H1 (cell line): ENCODE measurements around the gene NT5DC1. TPM values are rescaled to one million over a fixed set of nuclear protein-coding genes. Genes with fewer than 3 reads are reported as not detected.

Source experiments
- CTCF ChIA-PET: fragments of 300-600 bp; sonication (Branson Sonifier 250); formaldehyde crosslinking; loops from one replicate; lab custom pipeline; 2021; ENCODE audit not compliant: partially characterized antibody; lab: Charles Lee
- POLR2A ChIA-PET: fragments of 300-600 bp; sonication (Branson Sonifier 250); formaldehyde crosslinking; loops from one replicate; lab custom pipeline; 2021; ENCODE audit warnings: inconsistent platforms; ENCODE audit not compliant: partially characterized antibody; lab: Charles Lee
- DNase-seq, 2 experiments: peaks; one replicate each; pipeline versions ENCODE4 v3.0.0 to v3.0.0-alpha.2; 2010 to 2022; ENCODE audit warnings: low spot score in 2 of 2, low read depth in 1 of 2, mixed read lengths in 1 of 2
- FAIRE-seq: peaks from 2 replicates; lab custom pipeline; 2011; peaks lifted over from hg19 to GRCh38; lab: Jason Lieb, UNC
- H2AFZ ChIP-seq: 2 replicates; pipeline ENCODE4 v1.8.1; 2012; ENCODE audit warnings: low read length, inconsistent platforms
- H2AK5ac ChIP-seq: 2 replicates; pipeline ENCODE4 v1.6.1; 2013; ENCODE audit warnings: low read depth, low read length
- H2BK120ac ChIP-seq: replicated peaks from 2 replicates; pipeline ENCODE3; 2013; ENCODE audit warnings: low read depth, low read length, inconsistent platforms
- H2BK12ac ChIP-seq: 2 replicates; pipeline ENCODE4 v1.6.1; 2013; ENCODE audit warnings: low read depth, low read length
- H2BK15ac ChIP-seq: 2 replicates; pipeline ENCODE4 v1.6.1; 2013; ENCODE audit warnings: low read length
- H2BK20ac ChIP-seq: 2 replicates; pipeline ENCODE4 v1.6.1; 2013; ENCODE audit warnings: low read length
- H2BK5ac ChIP-seq: 2 replicates; pipeline ENCODE4 v1.6.1; 2013; ENCODE audit warnings: low read depth, low read length
- H3K14ac ChIP-seq: 2 replicates; pipeline ENCODE4 v1.6.1; 2013; ENCODE audit warnings: inconsistent platforms; ENCODE audit not compliant: insufficient read length
- H3K18ac ChIP-seq: 2 replicates; pipeline ENCODE4 v1.6.1; 2013; ENCODE audit warnings: low read length; ENCODE audit errors: extremely low read depth
- H3K23ac ChIP-seq: 2 replicates; pipeline ENCODE4 v1.6.1; 2013; ENCODE audit warnings: inconsistent platforms; ENCODE audit not compliant: insufficient read length
- H3K23me2 ChIP-seq: 2 replicates; pipeline ENCODE4 v1.6.1; 2013; ENCODE audit warnings: low read depth, low read length
- H3K27ac ChIP-seq: 2 replicates; pipeline ENCODE4 v1.6.1; 2011; ENCODE audit warnings: low read depth, low read length, inconsistent platforms
- H3K27me3 ChIP-seq, 4 experiments: replicated peaks in 1 of 4; 1 replicate in 1 of 4; 2 replicates in 3 of 4; pipeline versions ENCODE4 v1.6.1 to v1.8.1; 2011 to 2013; ENCODE audit warnings: low read length in 3 of 4, mild to moderate bottlenecking in 3 of 4, inconsistent platforms in 2 of 4, mixed read lengths in 2 of 4, moderate library complexity in 1 of 4; ENCODE audit not compliant: control insufficient read depth in 3 of 4, insufficient read depth in 3 of 4; ENCODE audit errors: extremely low read depth in 1 of 4
- H3K36me3 ChIP-seq, 4 experiments: 2 replicates each; pipeline versions ENCODE4 v1.6.1 to v1.8.1; 2011 to 2013; ENCODE audit warnings: mild to moderate bottlenecking in 4 of 4, low read length in 3 of 4, moderate library complexity in 2 of 4, control low read depth in 1 of 4, inconsistent platforms in 1 of 4; ENCODE audit not compliant: insufficient read depth in 4 of 4, control insufficient read depth in 2 of 4
- H3K4ac ChIP-seq: replicated peaks from 2 replicates; pipeline ENCODE3; 2013; ENCODE audit warnings: low read length, low read depth, mixed read lengths, inconsistent platforms; ENCODE audit not compliant: insufficient read length
- H3K4me1 ChIP-seq, 4 experiments: replicated peaks in 1 of 4; 1 replicate in 1 of 4; 2 replicates in 3 of 4; pipeline versions ENCODE4 v1.6.1 to v1.8.1; 2011 to 2013; ENCODE audit warnings: low read length in 3 of 4, inconsistent platforms in 2 of 4, mixed read lengths in 1 of 4; ENCODE audit not compliant: insufficient read depth in 4 of 4, control insufficient read depth in 3 of 4
- H3K4me2 ChIP-seq, 2 experiments: 2 replicates each; pipeline versions ENCODE4 v1.6.1 to v1.8.1; 2011 to 2013; ENCODE audit warnings: low read depth in 2 of 2, low read length in 2 of 2, control low read depth in 1 of 2, inconsistent platforms in 1 of 2, mild to moderate bottlenecking in 1 of 2; ENCODE audit not compliant: insufficient read depth in 1 of 2
- H3K4me3 ChIP-seq, 4 experiments: fragments of 200-600, 300-600 bp in 1 of 4; sonication (generic), shearing (Covaris generic), sonication (Bioruptor Twin) in 1 of 4; 2 replicates each; pipeline versions ENCODE4 v1.5.1 to v1.8.1; 2011 to 2016; ENCODE audit warnings: low read length in 4 of 4, low read depth in 3 of 4, control low read depth in 2 of 4, inconsistent platforms in 2 of 4, mild to moderate bottlenecking in 2 of 4, mixed read lengths in 1 of 4, moderate library complexity in 1 of 4; ENCODE audit not compliant: insufficient read depth in 2 of 4; ENCODE audit errors: extremely low read depth in 1 of 4
- H3K56ac ChIP-seq: replicated peaks from 2 replicates; pipeline ENCODE3; 2013; ENCODE audit warnings: low read depth, mild to moderate bottlenecking, mixed read lengths, low read length, inconsistent platforms; ENCODE audit not compliant: insufficient read length
- H3K79me1 ChIP-seq: 2 replicates; pipeline ENCODE4 v1.6.1; 2013; ENCODE audit warnings: low read depth, low read length, control low read depth
- H3K79me2 ChIP-seq, 2 experiments: 2 replicates each; pipeline versions ENCODE4 v1.6.1 to v1.8.1; 2012 to 2013; ENCODE audit warnings: low read length in 2 of 2, mild to moderate bottlenecking in 2 of 2, inconsistent platforms in 1 of 2; ENCODE audit not compliant: insufficient read depth in 2 of 2, control insufficient read depth in 1 of 2
- H3K9ac ChIP-seq, 4 experiments: replicated peaks in 1 of 4; 1 replicate in 1 of 4; 2 replicates in 3 of 4; pipeline versions ENCODE4 v1.6.1 to v1.8.1; 2011 to 2013; ENCODE audit warnings: low read depth in 3 of 4, low read length in 3 of 4, control low read depth in 2 of 4, mild to moderate bottlenecking in 2 of 4, moderate library complexity in 2 of 4, inconsistent platforms in 1 of 4; ENCODE audit errors: extremely low read depth in 1 of 4
- H3K9me3 ChIP-seq, 2 experiments: 2 replicates each; pipeline versions ENCODE4 v1.6.1 to v1.8.1; 2012 to 2013; ENCODE audit warnings: mild to moderate bottlenecking in 2 of 2, moderate library complexity in 2 of 2, control low read depth in 1 of 2, inconsistent platforms in 1 of 2, low read depth in 1 of 2, low read length in 1 of 2, mixed read lengths in 1 of 2; ENCODE audit not compliant: insufficient read depth in 2 of 2
- H4K20me1 ChIP-seq, 2 experiments: replicated peaks in 1 of 2; 2 replicates each; pipeline versions ENCODE3 to v1.8.1; 2011 to 2013; ENCODE audit warnings: inconsistent platforms in 2 of 2, low read length in 2 of 2, mild to moderate bottlenecking in 1 of 2; ENCODE audit not compliant: insufficient read depth in 2 of 2, control insufficient read depth in 1 of 2
- H4K5ac ChIP-seq: 2 replicates; pipeline ENCODE4 v1.6.1; 2013; ENCODE audit warnings: low read length, low read depth, mixed read lengths, inconsistent platforms; ENCODE audit not compliant: insufficient read length
- H4K8ac ChIP-seq: 2 replicates; pipeline ENCODE4 v1.8.0; 2013; ENCODE audit warnings: mild to moderate bottlenecking, moderate library complexity, low read length, inconsistent platforms; ENCODE audit not compliant: insufficient read depth; ENCODE audit errors: extremely low read depth
- H4K91ac ChIP-seq: replicated peaks from 2 replicates; pipeline ENCODE3; 2013; ENCODE audit warnings: low read length, mixed read lengths, inconsistent platforms; ENCODE audit not compliant: insufficient read length
- ATF3 ChIP-seq: IDR thresholded peaks from 2 replicates; pipeline ENCODE4 v1.6.1; 2011; ENCODE audit warnings: low read depth, mild to moderate bottlenecking, low read length; ENCODE audit not compliant: insufficient read depth
- BACH1 ChIP-seq: IDR thresholded peaks from 2 replicates; pipeline ENCODE4 v1.6.1; 2012; ENCODE audit warnings: low read length, improper control_type of control experiment
- BRCA1 ChIP-seq: IDR thresholded peaks from 2 replicates; pipeline ENCODE4 v1.6.1; 2012; ENCODE audit warnings: low read depth, low read length, improper control_type of control experiment
- CBX5 ChIP-seq: fragments of 300-800, 300-1000 bp; sonication (generic); IDR thresholded peaks from 2 replicates; pipeline ENCODE4 v1.7.1; 2016; ENCODE audit warnings: antibody characterized with exemption, low read length, low read depth
- CHD1 ChIP-seq: IDR thresholded peaks from 2 replicates; pipeline ENCODE4 v1.6.1; 2012; ENCODE audit warnings: low read depth, low read length, improper control_type of control experiment
- JUN ChIP-seq: IDR thresholded peaks from 2 replicates; pipeline ENCODE4 v1.6.1; 2011; ENCODE audit warnings: low read depth, mild to moderate bottlenecking, improper control_type of control experiment, low read length
- JUND ChIP-seq: IDR thresholded peaks from 2 replicates; pipeline ENCODE4 v1.6.1; 2011; ENCODE audit warnings: mild to moderate bottlenecking, improper control_type of control experiment, low read length
- KDM4A ChIP-seq: IDR thresholded peaks from one replicate; pipeline ENCODE4 v1.7.1; 2012; ENCODE audit warnings: low read depth, mild to moderate bottlenecking, moderate library complexity, low read length, inconsistent platforms; ENCODE audit not compliant: severe bottlenecking
- RBBP5 ChIP-seq: IDR thresholded peaks from 2 replicates; pipeline ENCODE4 v1.7.1; 2012; ENCODE audit warnings: low read depth, mild to moderate bottlenecking, inconsistent platforms, low read length, moderate library complexity, borderline replicate concordance
- RNF2 ChIP-seq: fragments of 200-900, 300-1000 bp; sonication (generic); IDR thresholded peaks from 2 replicates; pipeline ENCODE4 v1.7.1; 2016; ENCODE audit warnings: borderline replicate concordance, low read depth, mild to moderate bottlenecking, antibody characterized with exemption, low read length; ENCODE audit not compliant: poor library complexity, severe bottlenecking; ENCODE audit errors: missing control alignments
- SP1 ChIP-seq: IDR thresholded peaks from 2 replicates; pipeline ENCODE4 v1.6.1; 2011; ENCODE audit warnings: low read depth, low read length
- TBP ChIP-seq: IDR thresholded peaks from 2 replicates; pipeline ENCODE4 v1.6.1; 2011; ENCODE audit warnings: low read depth, low read length, improper control_type of control experiment
- TEAD4 ChIP-seq: IDR thresholded peaks from 2 replicates; pipeline ENCODE4 v1.6.1; 2012; ENCODE audit warnings: low read depth, low read length, inconsistent platforms, mixed read lengths
- polyA plus RNA-seq, 7 experiments: library from polyadenylated mRNA; depleted of rRNA in 3 of 7; stranded (reverse) in 5 of 7; unstranded in 2 of 7; fragments of >200 nt in 5 of 7; fragments of 200-250 nt in 2 of 7; gene quantifications; 1 replicate in 5 of 7; 2 replicates in 1 of 7; 4 replicates in 1 of 7; pipeline versions ENCODE4 v1.2.1 to v1.2.3, GENCODE V29; 2011 to 2013; ENCODE audit warnings: missing spikeins in 2 of 7, mixed read lengths in 2 of 7
- total RNA-seq: library from RNA; stranded (reverse); fragmentation: NEBNext Ultra II Directional; extraction: Animal tissue kit (Norgen Biotek cat#: 25700); gene quantifications from 2 replicates; pipeline ENCODE4 v1.2.1, GENCODE V29; 2021
- TF ChIP-seq, protein P1 (sequence below): IDR thresholded peaks from 2 replicates; pipeline ENCODE4 v1.6.1; 2012; ENCODE audit warnings: low read length, inconsistent platforms

Gene NT5DC1
- total and polyA plus RNA-seq, 2 of the 8 experiments (the other 6 are each of a cell fraction or from before 2014, with no cell fraction given), result 25.3 to 72.7 TPM

DNA sequence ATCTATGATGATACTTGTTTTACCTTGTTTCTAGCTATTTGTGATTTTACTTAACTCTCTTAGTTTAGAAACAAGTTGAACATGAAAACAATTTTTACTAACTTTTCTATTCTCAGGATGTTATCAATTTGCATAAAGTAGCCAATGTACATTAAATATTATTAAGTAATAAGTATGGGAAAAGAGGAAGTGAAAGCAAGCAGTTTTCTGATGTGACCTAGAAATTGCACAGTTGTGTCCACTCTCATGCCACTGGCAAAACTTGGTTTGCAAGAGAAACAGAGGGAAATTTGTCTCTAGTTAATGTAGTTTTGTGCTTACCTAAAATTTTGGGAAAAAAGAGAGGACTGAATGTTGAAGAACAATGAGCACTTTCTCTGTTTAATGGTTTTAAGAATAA lies 198.3 kb downstream of the NT5DC1 start:
- peaks cover 6 to 7% of the 10 kb centered on the region in 2 experiments for H3K9me3 ChIP-seq
- TF ChIP-seq JUND (no peak), CHD1 (no peak), KDM4A (no peak), RNF2 (no peak), RBBP5 (no peak), ATF3 (no peak), JUN (no peak), TEAD4 (no peak), TBP (no peak), SP1 (no peak), BACH1 (no peak), BRCA1 (no peak), CBX5 (no peak)
- TF ChIP-seq, protein P1, sequence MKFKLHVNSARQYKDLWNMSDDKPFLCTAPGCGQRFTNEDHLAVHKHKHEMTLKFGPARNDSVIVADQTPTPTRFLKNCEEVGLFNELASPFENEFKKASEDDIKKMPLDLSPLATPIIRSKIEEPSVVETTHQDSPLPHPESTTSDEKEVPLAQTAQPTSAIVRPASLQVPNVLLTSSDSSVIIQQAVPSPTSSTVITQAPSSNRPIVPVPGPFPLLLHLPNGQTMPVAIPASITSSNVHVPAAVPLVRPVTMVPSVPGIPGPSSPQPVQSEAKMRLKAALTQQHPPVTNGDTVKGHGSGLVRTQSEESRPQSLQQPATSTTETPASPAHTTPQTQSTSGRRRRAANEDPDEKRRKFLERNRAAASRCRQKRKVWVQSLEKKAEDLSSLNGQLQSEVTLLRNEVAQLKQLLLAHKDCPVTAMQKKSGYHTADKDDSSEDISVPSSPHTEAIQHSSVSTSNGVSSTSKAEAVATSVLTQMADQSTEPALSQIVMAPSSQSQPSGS, result no peak
- peaks cover 0 to 1% of the 10 kb centered on the region in 2 experiments for H4K20me1 ChIP-seq
- POLR2A ChIA-PET, result no interaction called here
- no peak overlapping the region for H2BK12ac ChIP-seq
- no peak overlapping the region for H2BK15ac ChIP-seq
- no peaks in the 10 kb centered on the region for H3K36me3 ChIP-seq
- H4K91ac ChIP-seq, result no peak overlapping the region
- no peak overlapping the region for H3K23ac ChIP-seq
- H2BK5ac ChIP-seq, result no peak overlapping the region
- H4K8ac ChIP-seq, result no peak overlapping the region
- no peak overlapping the region for H3K4me3 ChIP-seq
- no peak overlapping the region for H4K5ac ChIP-seq
- no peaks in the 10 kb centered on the region for H3K23me2 ChIP-seq
- no peaks in the 10 kb centered on the region for H3K79me1 ChIP-seq
- no peak overlapping the region for H3K4ac ChIP-seq
- H2AK5ac ChIP-seq, result no peak overlapping the region
- H3K27me3 ChIP-seq, result no peaks in the 10 kb centered on the region
- FAIRE-seq, result no peak
- H3K4me2 ChIP-seq, result no peak overlapping the region
- CTCF ChIA-PET, result interaction anchor here (1.0 to 1.2 kb wide), 2 partner anchors 8 to 11 kb away, joined by 3 to 4 read pairs; no protein-coding TSS in a partner anchor
- no peak overlapping the region for H3K27ac ChIP-seq
- H3K4me1 ChIP-seq, result no peaks in the 10 kb centered on the region
- no peak overlapping the region for H3K18ac ChIP-seq
- H3K79me2 ChIP-seq, result no peaks in the 10 kb centered on the region
- H2AFZ ChIP-seq, result no peak overlapping the region
- H3K9ac ChIP-seq, result no peak overlapping the region
- no peak overlapping the region for H3K56ac ChIP-seq
- no peak for DNase-seq
- H2BK20ac ChIP-seq, result no peak overlapping the region
- H2BK120ac ChIP-seq, result no peak overlapping the region
- H3K14ac ChIP-seq, result no peak overlapping the region
